HG02870 (cell line): ENCODE data around the gene ZNF622.

Source experiments
- ATAC-seq: cut with Tn5 transposase; IDR thresholded peaks from one replicate; pipeline ENCODE4 v1.9.1; 2021; ENCODE audit warnings: mild to moderate bottlenecking, moderate library complexity; ENCODE audit not compliant: unreplicated experiment

Gene ZNF622

GRCh38 chr5:16465544-16466432, at the start of gene ZNF622:
ZNF622 (minus strand) TSS chr5:16465800; CDS start chr5:16465665, 135 bp downstream.
- ATAC-seq: peak; percentile 64

GRCh38 chr5:16510098-16510497, 44.5 kb upstream of the ZNF622 start:
- no peak for ATAC-seq

GRCh38 chr5:16508730-16509531, 43.3 kb upstream of the ZNF622 start:
- no peak for ATAC-seq

GRCh38 chr5:16507716-16508115, 42.1 kb upstream of the ZNF622 start:
- no peak for ATAC-seq

GRCh38 chr5:16505904-16506303, 40.3 kb upstream of the ZNF622 start:
- no peak for ATAC-seq

- ATAC-seq: no peak
These were observed 39.7 kb upstream of the ZNF622 start for GRCh38 chr5:16505140-16505891.

- no peak for ATAC-seq
These were observed 39.0 kb upstream of the ZNF622 start for GRCh38 chr5:16504571-16504970.

GRCh38 chr5:16502866-16503265, 37.3 kb upstream of the ZNF622 start:
- ATAC-seq: no peak

- no peak for ATAC-seq
These were observed 34.4 kb upstream of the ZNF622 start for GRCh38 chr5:16500024-16500423.

GRCh38 chr5:16497546-16497945, 31.9 kb upstream of the ZNF622 start:
- no peak for ATAC-seq

GRCh38 chr5:16493261-16493660, 27.7 kb upstream of the ZNF622 start:
- no peak for ATAC-seq

GRCh38 chr5:16492398-16493140, 27.0 kb upstream of the ZNF622 start:
- no peak for ATAC-seq

GRCh38 chr5:16490911-16491310, 25.3 kb upstream of the ZNF622 start:
- no peak for ATAC-seq

GRCh38 chr5:16489322-16489791, 23.8 kb upstream of the ZNF622 start:
- peak; percentile 78 for ATAC-seq

- ATAC-seq: no peak
These were observed 21.9 kb upstream of the ZNF622 start for GRCh38 chr5:16487456-16487855.

GRCh38 chr5:16486711-16487111, 21.1 kb upstream of the ZNF622 start:
- no peak for ATAC-seq

GRCh38 chr5:16485656-16486055, 20.1 kb upstream of the ZNF622 start:
- no peak for ATAC-seq

- no peak for ATAC-seq
These were observed 18.5 kb upstream of the ZNF622 start for GRCh38 chr5:16484081-16484480.

GRCh38 chr5:16483361-16483760, 17.8 kb upstream of the ZNF622 start:
- ATAC-seq: no peak

GRCh38 chr5:16482891-16483290, 17.3 kb upstream of the ZNF622 start:
- ATAC-seq: no peak
